HG03469 (cell line): Measurements from ENCODE around the gene DLG2.
"Not testable (repeated sequence)": the region's sequence is repeated elsewhere in the genome, so short reads cannot be mapped to it uniquely, and the experiment has no call there.

Source experiments
- ATAC-seq: cut with Tn5 transposase; IDR thresholded peaks from one replicate; pipeline ENCODE4 v1.9.1; 2021; ENCODE audit warnings: mild to moderate bottlenecking, moderate library complexity, moderate number of reproducible peaks; ENCODE audit not compliant: unreplicated experiment

The DLG2 gene

GRCh38 chr11:84316866-84317555 lies 1310.1 kb downstream of the DLG2 start:
- ATAC-seq, result no peak

GRCh38 chr11:84313830-84314359 lies 1313.2 kb downstream of the DLG2 start:
- ATAC-seq, result no peak

- ATAC-seq, result no peak
Observed at GRCh38 chr11:84310268-84310667, 1316.9 kb downstream of the DLG2 start.

- ATAC-seq, result not testable (repeated sequence)
Observed at GRCh38 chr11:84308491-84308890, 1318.7 kb downstream of the DLG2 start.

GRCh38 chr11:84300092-84300491 lies 1327.1 kb downstream of the DLG2 start:
- ATAC-seq, result no peak

- ATAC-seq, result no peak
Observed at GRCh38 chr11:84297570-84297969, 1329.6 kb downstream of the DLG2 start.

GRCh38 chr11:84295815-84296214 lies 1331.3 kb downstream of the DLG2 start:
- no peak for ATAC-seq

GRCh38 chr11:84292955-84293354 lies 1334.2 kb downstream of the DLG2 start:
- ATAC-seq, result no peak

- ATAC-seq, result no peak
Observed at GRCh38 chr11:84292006-84292405, 1335.1 kb downstream of the DLG2 start.

- no peak for ATAC-seq
Observed at GRCh38 chr11:84290647-84291046, 1336.5 kb downstream of the DLG2 start.

GRCh38 chr11:84289381-84289906 lies 1337.7 kb downstream of the DLG2 start:
- ATAC-seq, result peak; percentile 98

- no peak for ATAC-seq
Observed at GRCh38 chr11:84273541-84273940, 1353.6 kb downstream of the DLG2 start.

GRCh38 chr11:84270466-84270865 lies 1356.7 kb downstream of the DLG2 start:
- no peak for ATAC-seq

- no peak for ATAC-seq
Observed at GRCh38 chr11:84264066-84264465, 1363.1 kb downstream of the DLG2 start.

- no peak for ATAC-seq
Observed at GRCh38 chr11:84261707-84262106, 1365.4 kb downstream of the DLG2 start.

GRCh38 chr11:84260862-84261261 lies 1366.3 kb downstream of the DLG2 start:
- no peak for ATAC-seq

- no peak for ATAC-seq
Observed at GRCh38 chr11:84256618-84257017, 1370.5 kb downstream of the DLG2 start.

- ATAC-seq, result no peak
Observed at GRCh38 chr11:84255483-84255882, 1371.7 kb downstream of the DLG2 start.

- no peak for ATAC-seq
Observed at GRCh38 chr11:84250834-84251613, 1376.1 kb downstream of the DLG2 start.

- peak; percentile 45 for ATAC-seq
Observed at GRCh38 chr11:84249344-84250135, 1377.6 kb downstream of the DLG2 start.

GRCh38 chr11:84247926-84248325 lies 1379.2 kb downstream of the DLG2 start:
- ATAC-seq, result no peak
